Panc1 (cell line): ENCODE data around the gene ANKRD22. TPM values are rescaled to one million over a fixed set of nuclear protein-coding genes. Genes with fewer than 3 reads are reported as not detected.

Source experiments
- ATAC-seq: fragments of 200-7000 bp; cut with Tn5 transposase; 2 replicates; pipeline ENCODE4 v1.9.1; 2020; ENCODE audit warnings: mild to moderate bottlenecking, moderate library complexity
- BruUV-seq: library from RNA; stranded (reverse); fragments of 400-500 nt; replicated peaks from 2 replicates; lab custom pipeline; 2021; lab: Mats Ljungman, UMichigan
- CTCF ChIA-PET: fragments of 300-600 bp; sonication (Branson Sonifier 250); formaldehyde crosslinking; loops from one replicate; lab custom pipeline; 2022; ENCODE audit warnings: antibody characterized with exemption; lab: Charles Lee
- POLR2A ChIA-PET: fragments of 300-600 bp; sonication (Branson Sonifier 250); formaldehyde crosslinking; loops from one replicate; lab custom pipeline; 2022; ENCODE audit warnings: antibody characterized with exemption; lab: Charles Lee
- DNase-seq: peaks from one replicate; pipeline ENCODE4 v3.0.0-alpha.2; 2010; ENCODE audit warnings: low read depth, low spot score
- H3K27ac ChIP-seq: 2 replicates; pipeline ENCODE4 v1.5.1; 2011; ENCODE audit warnings: mild to moderate bottlenecking, low read length, inconsistent platforms
- H3K27me3 ChIP-seq: fragments of 200-500 bp; sonication (Bioruptor generic); 2 replicates; pipeline ENCODE4 v1.6.0; 2014; ENCODE audit warnings: low read length, inconsistent platforms; ENCODE audit not compliant: control insufficient read depth, insufficient read depth
- H3K36me3 ChIP-seq: fragments of 200-500 bp; sonication (Bioruptor generic); 2 replicates; pipeline ENCODE4 v1.5.1; 2014; ENCODE audit warnings: inconsistent platforms, mild to moderate bottlenecking, low read length, moderate library complexity; ENCODE audit not compliant: control insufficient read depth, insufficient read depth
- H3K4me1 ChIP-seq: 2 replicates; pipeline ENCODE4 v1.5.1; 2011; ENCODE audit warnings: inconsistent platforms, mild to moderate bottlenecking, low read length, moderate library complexity; ENCODE audit not compliant: control insufficient read depth, insufficient read depth
- H3K4me3 ChIP-seq, 2 experiments: 2 replicates each; pipeline ENCODE4 v1.5.1; 2011 to 2012; ENCODE audit warnings: low read depth in 2 of 2, low read length in 2 of 2, mild to moderate bottlenecking in 2 of 2, inconsistent platforms in 1 of 2, moderate library complexity in 1 of 2
- H3K9me3 ChIP-seq: fragments of 200-500 bp; sonication (Bioruptor generic); 2 replicates; pipeline ENCODE4 v1.5.1; 2014; ENCODE audit warnings: low read depth, mild to moderate bottlenecking, inconsistent platforms, low read length, moderate library complexity; ENCODE audit not compliant: control insufficient read depth, insufficient read depth
- POLR2AphosphoS5 ChIP-seq: IDR thresholded peaks from 2 replicates; pipeline ENCODE4 v1.6.1; 2012; ENCODE audit warnings: mild to moderate bottlenecking, low read depth, low read length, moderate library complexity
- SIN3A ChIP-seq: IDR thresholded peaks from 2 replicates; pipeline ENCODE4 v1.6.1; 2012; ENCODE audit warnings: low read depth, mild to moderate bottlenecking, low read length, moderate library complexity, borderline replicate concordance; ENCODE audit not compliant: insufficient read depth
- TCF7L2 ChIP-seq: IDR thresholded peaks from 2 replicates; pipeline ENCODE4 v1.6.1; 2011; ENCODE audit warnings: mild to moderate bottlenecking, low read depth, low read length, inconsistent platforms
- in situ Hi-C: cut with HindIII; loops from 2 replicates; pipeline ENCODE4 v1.10.0; 2016; ENCODE audit warnings: low sequenced_read_pairs, low pct_unique_long_range_greater_than_20kb
- intact Hi-C: fragments of 100-400 bp; cut with micrococcal nuclease; formaldehyde crosslinking; loops from one replicate; pipeline ENCODE4 v1.10.0; 2022; ENCODE audit not compliant: unreplicated experiment
- total RNA-seq: library from RNA; stranded (reverse); gene quantifications from one replicate; pipeline ENCODE4 v1.2.1, GENCODE V29; 2021; ENCODE audit not compliant: unreplicated experiment
- TF ChIP-seq, protein P1 (sequence below), 2 experiments: IDR thresholded peaks; 2 replicates each; pipeline ENCODE4 v1.6.1; 2011 to 2012; ENCODE audit warnings: low read depth in 2 of 2, control low read depth in 1 of 2, low read length in 1 of 2, mild to moderate bottlenecking in 1 of 2, moderate library complexity in 1 of 2; ENCODE audit not compliant: insufficient read depth in 1 of 2
- TF ChIP-seq, protein P2 (sequence below): fragments of 450-650 bp; IDR thresholded peaks from 2 replicates; pipeline ENCODE4 v1.5.1; 2017; ENCODE audit warnings: mild to moderate bottlenecking

Gene ANKRD22
- total RNA-seq, 1 experiment from 2014 or later: 0.15 TPM

DNA sequence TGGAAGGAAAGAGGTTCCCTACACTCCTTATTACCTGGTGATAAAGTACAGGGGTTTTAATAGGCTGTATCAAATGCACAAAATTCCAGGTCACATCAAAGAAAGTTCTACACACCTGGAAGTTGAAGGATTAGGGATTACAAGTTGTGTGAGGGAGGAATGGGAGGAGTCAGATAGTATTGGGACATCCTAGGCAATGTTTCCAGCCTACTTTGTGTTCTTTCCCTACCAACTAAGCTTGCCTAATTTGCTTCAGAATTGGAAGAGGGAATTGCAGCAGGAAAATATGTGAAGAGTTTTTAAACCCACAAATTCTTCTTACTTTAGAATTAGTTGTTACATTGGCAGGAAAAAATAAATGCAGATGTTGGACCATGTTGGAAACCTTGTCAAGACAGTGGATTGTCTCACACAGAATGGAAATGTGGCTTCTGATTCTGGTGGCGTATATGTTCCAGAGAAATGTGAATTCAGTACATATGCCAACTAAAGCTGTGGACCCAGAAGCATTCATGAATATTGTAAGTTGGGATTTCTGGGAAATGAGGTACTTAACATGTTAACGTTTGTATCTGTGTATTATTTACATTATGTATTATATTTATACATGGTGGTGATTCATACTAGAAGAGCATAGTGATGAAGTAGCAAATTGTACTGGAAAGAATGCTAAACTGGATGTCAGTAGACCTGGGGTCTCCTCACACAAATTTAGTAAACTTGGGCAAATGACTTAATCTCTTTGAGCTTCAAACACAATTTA lies 48.9 kb downstream of the ANKRD22 start, which contains the start of gene LIPM:
Gene LIPM (plus strand): TSS at position 208 of the 763 bp plus-strand sequence. CDS start 167 bp downstream, at position 375.
- CTCF ChIA-PET: no interaction called here
- no peak for DNase-seq
- no peaks in the 10 kb centered on the region for H3K9me3 ChIP-seq
- intact Hi-C loops (no loop called here), in situ Hi-C loops (no loop called here)
- POLR2A ChIA-PET: interaction anchor here (0.6 kb wide), 1 partner anchor 137 kb away, joined by 11 read pairs; no protein-coding TSS in a partner anchor
- TF ChIP-seq, protein P1, sequence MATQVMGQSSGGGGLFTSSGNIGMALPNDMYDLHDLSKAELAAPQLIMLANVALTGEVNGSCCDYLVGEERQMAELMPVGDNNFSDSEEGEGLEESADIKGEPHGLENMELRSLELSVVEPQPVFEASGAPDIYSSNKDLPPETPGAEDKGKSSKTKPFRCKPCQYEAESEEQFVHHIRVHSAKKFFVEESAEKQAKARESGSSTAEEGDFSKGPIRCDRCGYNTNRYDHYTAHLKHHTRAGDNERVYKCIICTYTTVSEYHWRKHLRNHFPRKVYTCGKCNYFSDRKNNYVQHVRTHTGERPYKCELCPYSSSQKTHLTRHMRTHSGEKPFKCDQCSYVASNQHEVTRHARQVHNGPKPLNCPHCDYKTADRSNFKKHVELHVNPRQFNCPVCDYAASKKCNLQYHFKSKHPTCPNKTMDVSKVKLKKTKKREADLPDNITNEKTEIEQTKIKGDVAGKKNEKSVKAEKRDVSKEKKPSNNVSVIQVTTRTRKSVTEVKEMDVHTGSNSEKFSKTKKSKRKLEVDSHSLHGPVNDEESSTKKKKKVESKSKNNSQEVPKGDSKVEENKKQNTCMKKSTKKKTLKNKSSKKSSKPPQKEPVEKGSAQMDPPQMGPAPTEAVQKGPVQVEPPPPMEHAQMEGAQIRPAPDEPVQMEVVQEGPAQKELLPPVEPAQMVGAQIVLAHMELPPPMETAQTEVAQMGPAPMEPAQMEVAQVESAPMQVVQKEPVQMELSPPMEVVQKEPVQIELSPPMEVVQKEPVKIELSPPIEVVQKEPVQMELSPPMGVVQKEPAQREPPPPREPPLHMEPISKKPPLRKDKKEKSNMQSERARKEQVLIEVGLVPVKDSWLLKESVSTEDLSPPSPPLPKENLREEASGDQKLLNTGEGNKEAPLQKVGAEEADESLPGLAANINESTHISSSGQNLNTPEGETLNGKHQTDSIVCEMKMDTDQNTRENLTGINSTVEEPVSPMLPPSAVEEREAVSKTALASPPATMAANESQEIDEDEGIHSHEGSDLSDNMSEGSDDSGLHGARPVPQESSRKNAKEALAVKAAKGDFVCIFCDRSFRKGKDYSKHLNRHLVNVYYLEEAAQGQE (IDR thresholded peaks at IDR 0.05; ENCODE audit: insufficient read depth in 1 of 2, low read depth in 2 of 2, low read length in 1 of 2): no peak
- no peak for TF ChIP-seq POLR2AphosphoS5
- TF ChIP-seq, protein P2, sequence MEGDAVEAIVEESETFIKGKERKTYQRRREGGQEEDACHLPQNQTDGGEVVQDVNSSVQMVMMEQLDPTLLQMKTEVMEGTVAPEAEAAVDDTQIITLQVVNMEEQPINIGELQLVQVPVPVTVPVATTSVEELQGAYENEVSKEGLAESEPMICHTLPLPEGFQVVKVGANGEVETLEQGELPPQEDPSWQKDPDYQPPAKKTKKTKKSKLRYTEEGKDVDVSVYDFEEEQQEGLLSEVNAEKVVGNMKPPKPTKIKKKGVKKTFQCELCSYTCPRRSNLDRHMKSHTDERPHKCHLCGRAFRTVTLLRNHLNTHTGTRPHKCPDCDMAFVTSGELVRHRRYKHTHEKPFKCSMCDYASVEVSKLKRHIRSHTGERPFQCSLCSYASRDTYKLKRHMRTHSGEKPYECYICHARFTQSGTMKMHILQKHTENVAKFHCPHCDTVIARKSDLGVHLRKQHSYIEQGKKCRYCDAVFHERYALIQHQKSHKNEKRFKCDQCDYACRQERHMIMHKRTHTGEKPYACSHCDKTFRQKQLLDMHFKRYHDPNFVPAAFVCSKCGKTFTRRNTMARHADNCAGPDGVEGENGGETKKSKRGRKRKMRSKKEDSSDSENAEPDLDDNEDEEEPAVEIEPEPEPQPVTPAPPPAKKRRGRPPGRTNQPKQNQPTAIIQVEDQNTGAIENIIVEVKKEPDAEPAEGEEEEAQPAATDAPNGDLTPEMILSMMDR: no peak
- no peak for TF ChIP-seq SIN3A
- no peak for TF ChIP-seq TCF7L2
- H3K27me3 ChIP-seq: no peaks in the 10 kb centered on the region
- no peak within 1 kb of the TSS for H3K4me3 ChIP-seq
- no peak for ATAC-seq
- H3K27ac ChIP-seq: no peak within 1 kb of the TSS
- no peaks in the 10 kb centered on the region for H3K4me1 ChIP-seq
- H3K36me3 ChIP-seq: no peaks in the 10 kb centered on the region
- BruUV-seq: no TSS peak

DNA sequence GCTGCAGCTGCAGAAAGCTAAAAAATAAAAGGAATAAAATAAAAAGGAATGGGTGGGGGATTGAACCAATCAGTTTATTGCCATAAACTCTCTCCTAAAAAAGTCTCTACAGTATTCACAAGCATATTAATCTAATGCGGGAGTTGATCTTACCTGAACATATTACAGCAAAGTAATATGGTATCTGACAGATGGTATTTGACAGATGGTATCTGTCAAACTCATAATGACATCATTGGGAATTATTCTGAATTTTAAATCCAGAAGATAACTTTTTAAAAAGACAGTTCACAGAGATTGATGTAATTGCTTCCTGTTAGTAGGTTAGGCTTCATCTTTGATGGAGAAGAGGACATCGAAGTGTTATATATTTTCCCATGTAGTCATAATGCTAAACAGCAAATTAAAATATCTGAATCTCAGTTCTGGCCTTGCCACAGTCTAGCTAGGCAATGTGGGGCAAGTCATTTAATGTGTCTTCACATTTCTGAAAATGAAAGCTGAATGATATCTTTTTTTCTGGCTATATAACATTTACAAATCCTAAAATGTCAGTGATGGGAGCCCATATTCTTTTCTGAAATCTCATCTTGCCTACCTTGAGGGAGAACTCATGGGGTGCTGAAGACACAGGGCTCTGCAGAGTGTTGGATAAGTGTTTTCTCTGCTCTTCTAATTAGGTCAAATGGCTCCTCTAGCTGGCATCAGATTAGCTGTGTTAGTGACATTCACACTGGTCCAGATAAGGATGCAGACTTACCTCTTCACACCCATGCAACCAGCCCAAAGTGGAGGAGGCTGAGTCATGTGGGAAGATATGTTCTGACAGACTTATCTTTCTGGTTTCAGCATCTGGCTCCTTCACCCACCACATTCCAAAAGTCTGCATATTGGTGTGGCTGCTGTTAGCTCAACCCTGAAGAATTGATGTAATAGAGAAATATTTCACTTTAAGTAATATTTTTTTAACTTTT lies 51.2 kb downstream of the ANKRD22 start:
- no peaks in the 10 kb centered on the region for H3K36me3 ChIP-seq
- ChIA-PET CTCF (no interaction called here), POLR2A (no interaction called here)
- no TSS peak for BruUV-seq
- intact Hi-C loops (no loop called here), in situ Hi-C loops (no loop called here)
- no peak for DNase-seq
- TF ChIP-seq POLR2AphosphoS5 (no peak), SIN3A (no peak), TCF7L2 (no peak)
- TF ChIP-seq, protein P1 (IDR thresholded peaks at IDR 0.05; ENCODE audit: insufficient read depth in 1 of 2, low read depth in 2 of 2, low read length in 1 of 2): no peak
- TF ChIP-seq, protein P2: no peak
- H3K27ac ChIP-seq: no peak overlapping the region
- no peak for ATAC-seq
- H3K4me3 ChIP-seq: no peak overlapping the region
- H3K9me3 ChIP-seq: no peaks in the 10 kb centered on the region
- no peaks in the 10 kb centered on the region for H3K4me1 ChIP-seq
- H3K27me3 ChIP-seq: no peaks in the 10 kb centered on the region
